UCSD-AML1 (cell line): ENCODE data around the gene MYO1E.

Experiments used
- DNase-seq: peaks from one replicate; lab custom pipeline; 2025; ENCODE audit not compliant: unreplicated experiment; lab: John Stamatoyannopoulos, UW

The MYO1E gene

GRCh38 chr15:59237924-59238331 is 134.7 kb downstream of the MYO1E start:
- DNase-seq, result no peak

- peak; percentile 21 for DNase-seq
These were observed 135.4 kb downstream of the MYO1E start for GRCh38 chr15:59237119-59237855.

GRCh38 chr15:59236394-59236793 is 136.3 kb downstream of the MYO1E start:
- DNase-seq, result no peak

GRCh38 chr15:59232476-59232875 is 140.2 kb downstream of the MYO1E start:
- no peak for DNase-seq

GRCh38 chr15:59230531-59231055 is 142.1 kb downstream of the MYO1E start:
- DNase-seq, result no peak

GRCh38 chr15:59229453-59229852 is 143.2 kb downstream of the MYO1E start:
- DNase-seq, result no peak

- no peak for DNase-seq
These were observed 143.7 kb downstream of the MYO1E start for GRCh38 chr15:59229015-59229414.

GRCh38 chr15:59227021-59227420 is 145.7 kb downstream of the MYO1E start:
- no peak for DNase-seq

GRCh38 chr15:59224474-59224873 is 148.2 kb downstream of the MYO1E start:
- no peak for DNase-seq

GRCh38 chr15:59223736-59224135 is 148.9 kb downstream of the MYO1E start:
- no peak for DNase-seq

- no peak for DNase-seq
These were observed 149.6 kb downstream of the MYO1E start for GRCh38 chr15:59222906-59223550.

- no peak for DNase-seq
These were observed 150.9 kb downstream of the MYO1E start for GRCh38 chr15:59221511-59222505.

GRCh38 chr15:59218710-59219109 is 154.0 kb downstream of the MYO1E start:
- DNase-seq, result no peak

- no peak for DNase-seq
These were observed 154.7 kb downstream of the MYO1E start for GRCh38 chr15:59217876-59218498.

- no peak for DNase-seq
These were observed 155.8 kb downstream of the MYO1E start for GRCh38 chr15:59216911-59217310.

- DNase-seq, result no peak
These were observed 162.5 kb downstream of the MYO1E start for GRCh38 chr15:59210186-59210585.

GRCh38 chr15:59208613-59209249 is 163.9 kb downstream of the MYO1E start:
- no peak for DNase-seq

- no peak for DNase-seq
These were observed 166.0 kb downstream of the MYO1E start, which contains the start of gene LDHAL6B for GRCh38 chr15:59206623-59207183. TSS of gene LDHAL6B (plus strand) at chr15:59206843. CDS start at chr15:59206941, 98 bp downstream.

- DNase-seq, result no peak
These were observed 166.6 kb downstream of the MYO1E start for GRCh38 chr15:59205839-59206622.
